ENCODE data around the gene ADAMTS17.

The ADAMTS17 gene

GRCh38 chr15:99961011-99961441 lies 380.7 kb downstream of the ADAMTS17 start:
- Histone ChIP-seq H3K36me3 (ENCODE audit: control insufficient read depth, insufficient read depth, low read length) (no peaks in the 10 kb centered on the region), H3K27ac (ENCODE audit: low read depth, low read length) (no peak overlapping the region), H3K4me1 (ENCODE audit: control insufficient read depth, insufficient read depth, low read length) (no peaks in the 10 kb centered on the region), H3K9ac (ENCODE audit: low read length) (no peak overlapping the region), H3K27me3 (ENCODE audit: control insufficient read depth, insufficient read depth, low read length) (no peaks in the 10 kb centered on the region), H3K4me3 (ENCODE audit: low read depth, low read length) (no peak overlapping the region), H3K9me3 (ENCODE audit: control insufficient read depth, insufficient read depth, low read depth, low read length) (peaks cover 2% of the 10 kb centered on the region; the same call in 1 of the 2 replicates)

- Histone ChIP-seq H3K4me1 (ENCODE audit: control insufficient read depth, insufficient read depth, low read length) (peaks cover 3% of the 10 kb centered on the region; the same call in 1 of the 2 replicates), H3K9ac (ENCODE audit: low read length) (no peak overlapping the region), H3K9me3 (ENCODE audit: control insufficient read depth, insufficient read depth, low read depth, low read length) (peaks cover 2% of the 10 kb centered on the region; the same call in 1 of the 2 replicates), H3K36me3 (ENCODE audit: control insufficient read depth, insufficient read depth, low read length) (no peaks in the 10 kb centered on the region), H3K27ac (ENCODE audit: low read depth, low read length) (no peak overlapping the region), H3K4me3 (ENCODE audit: low read depth, low read length) (no peak overlapping the region), H3K27me3 (ENCODE audit: control insufficient read depth, insufficient read depth, low read length) (no peaks in the 10 kb centered on the region)
Observed at GRCh38 chr15:99959326-99959725, 382.4 kb downstream of the ADAMTS17 start.

GRCh38 chr15:99958426-99959097 lies 383.2 kb downstream of the ADAMTS17 start:
- Histone ChIP-seq H3K9me3 (ENCODE audit: control insufficient read depth, insufficient read depth, low read depth, low read length) (no peaks in the 10 kb centered on the region), H3K27me3 (ENCODE audit: control insufficient read depth, insufficient read depth, low read length) (no peaks in the 10 kb centered on the region), H3K27ac (ENCODE audit: low read depth, low read length) (no peak overlapping the region), H3K9ac (ENCODE audit: low read length) (no peak overlapping the region), H3K36me3 (ENCODE audit: control insufficient read depth, insufficient read depth, low read length) (no peaks in the 10 kb centered on the region), H3K4me1 (ENCODE audit: control insufficient read depth, insufficient read depth, low read length) (peaks cover 7% of the 10 kb centered on the region; the same call in 1 of the 2 replicates), H3K4me3 (ENCODE audit: low read depth, low read length) (no peak overlapping the region)

- Histone ChIP-seq H3K9ac (ENCODE audit: low read length) (no peak overlapping the region), H3K27ac (ENCODE audit: low read depth, low read length) (no peak overlapping the region), H3K4me1 (ENCODE audit: control insufficient read depth, insufficient read depth, low read length) (peaks cover 7% of the 10 kb centered on the region; the same call in 1 of the 2 replicates), H3K9me3 (ENCODE audit: control insufficient read depth, insufficient read depth, low read depth, low read length) (no peaks in the 10 kb centered on the region), H3K36me3 (ENCODE audit: control insufficient read depth, insufficient read depth, low read length) (no peaks in the 10 kb centered on the region), H3K27me3 (ENCODE audit: control insufficient read depth, insufficient read depth, low read length) (no peaks in the 10 kb centered on the region), H3K4me3 (ENCODE audit: low read depth, low read length) (no peak overlapping the region)
Observed at GRCh38 chr15:99957642-99958013, 384.1 kb downstream of the ADAMTS17 start.

- Histone ChIP-seq H3K36me3 (ENCODE audit: control insufficient read depth, insufficient read depth, low read length) (no peaks in the 10 kb centered on the region), H3K4me3 (ENCODE audit: low read depth, low read length) (no peak overlapping the region), H3K27me3 (ENCODE audit: control insufficient read depth, insufficient read depth, low read length) (no peaks in the 10 kb centered on the region), H3K9me3 (ENCODE audit: control insufficient read depth, insufficient read depth, low read depth, low read length) (no peaks in the 10 kb centered on the region), H3K4me1 (ENCODE audit: control insufficient read depth, insufficient read depth, low read length) (peaks cover 7% of the 10 kb centered on the region; the same call in 1 of the 2 replicates), H3K9ac (ENCODE audit: low read length) (no peak overlapping the region), H3K27ac (ENCODE audit: low read depth, low read length) (no peak overlapping the region)
Observed at GRCh38 chr15:99956820-99957641, 384.7 kb downstream of the ADAMTS17 start.

- no peak overlapping the region for H3K4me3 ChIP-seq (ENCODE audit: low read depth, low read length)
- H3K9me3 ChIP-seq (ENCODE audit: control insufficient read depth, insufficient read depth, low read depth, low read length), result no peaks in the 10 kb centered on the region
- no peak overlapping the region for H3K27ac ChIP-seq (ENCODE audit: low read depth, low read length)
- H3K27me3 ChIP-seq (ENCODE audit: control insufficient read depth, insufficient read depth, low read length), result no peaks in the 10 kb centered on the region
- H3K36me3 ChIP-seq (ENCODE audit: control insufficient read depth, insufficient read depth, low read length), result no peaks in the 10 kb centered on the region
- H3K9ac ChIP-seq (ENCODE audit: low read length), result no peak overlapping the region
- H3K4me1 ChIP-seq (ENCODE audit: control insufficient read depth, insufficient read depth, low read length), result peaks cover 7% of the 10 kb centered on the region; the same call in 1 of the 2 replicates
Observed at GRCh38 chr15:99956022-99956775, 385.6 kb downstream of the ADAMTS17 start.

- H3K4me1 ChIP-seq (ENCODE audit: control insufficient read depth, insufficient read depth, low read length), result peaks cover 7% of the 10 kb centered on the region; the same call in 1 of the 2 replicates
- H3K27me3 ChIP-seq (ENCODE audit: control insufficient read depth, insufficient read depth, low read length), result no peaks in the 10 kb centered on the region
- H3K9ac ChIP-seq (ENCODE audit: low read length), result no peak overlapping the region
- no peak overlapping the region for H3K4me3 ChIP-seq (ENCODE audit: low read depth, low read length)
- H3K9me3 ChIP-seq (ENCODE audit: control insufficient read depth, insufficient read depth, low read depth, low read length), result no peaks in the 10 kb centered on the region
- no peak overlapping the region for H3K27ac ChIP-seq (ENCODE audit: low read depth, low read length)
- no peaks in the 10 kb centered on the region for H3K36me3 ChIP-seq (ENCODE audit: control insufficient read depth, insufficient read depth, low read length)
Observed at GRCh38 chr15:99955532-99955931, 386.2 kb downstream of the ADAMTS17 start.

GRCh38 chr15:99955181-99955525 lies 386.6 kb downstream of the ADAMTS17 start:
- no peaks in the 10 kb centered on the region for H3K36me3 ChIP-seq (ENCODE audit: control insufficient read depth, insufficient read depth, low read length)
- no peak overlapping the region for H3K9ac ChIP-seq (ENCODE audit: low read length)
- H3K4me1 ChIP-seq (ENCODE audit: control insufficient read depth, insufficient read depth, low read length), result peaks cover 7% of the 10 kb centered on the region; the same call in 1 of the 2 replicates
- no peaks in the 10 kb centered on the region for H3K27me3 ChIP-seq (ENCODE audit: control insufficient read depth, insufficient read depth, low read length)
- no peak overlapping the region for H3K27ac ChIP-seq (ENCODE audit: low read depth, low read length)
- no peaks in the 10 kb centered on the region for H3K9me3 ChIP-seq (ENCODE audit: control insufficient read depth, insufficient read depth, low read depth, low read length)
- no peak overlapping the region for H3K4me3 ChIP-seq (ENCODE audit: low read depth, low read length)

GRCh38 chr15:99954361-99955180 lies 387.2 kb downstream of the ADAMTS17 start:
- H3K9ac ChIP-seq (ENCODE audit: low read length), result no peak overlapping the region
- no peak overlapping the region for H3K27ac ChIP-seq (ENCODE audit: low read depth, low read length)
- H3K4me3 ChIP-seq (ENCODE audit: low read depth, low read length), result no peak overlapping the region
- peaks cover 7% of the 10 kb centered on the region; the same call in 1 of the 2 replicates for H3K4me1 ChIP-seq (ENCODE audit: control insufficient read depth, insufficient read depth, low read length)
- H3K27me3 ChIP-seq (ENCODE audit: control insufficient read depth, insufficient read depth, low read length), result no peaks in the 10 kb centered on the region
- H3K36me3 ChIP-seq (ENCODE audit: control insufficient read depth, insufficient read depth, low read length), result no peaks in the 10 kb centered on the region
- H3K9me3 ChIP-seq (ENCODE audit: control insufficient read depth, insufficient read depth, low read depth, low read length), result no peaks in the 10 kb centered on the region

- Histone ChIP-seq H3K36me3 (ENCODE audit: control insufficient read depth, insufficient read depth, low read length) (no peaks in the 10 kb centered on the region), H3K4me3 (ENCODE audit: low read depth, low read length) (no peak overlapping the region), H3K9ac (ENCODE audit: low read length) (no peak overlapping the region), H3K9me3 (ENCODE audit: control insufficient read depth, insufficient read depth, low read depth, low read length) (no peaks in the 10 kb centered on the region), H3K27me3 (ENCODE audit: control insufficient read depth, insufficient read depth, low read length) (no peaks in the 10 kb centered on the region), H3K4me1 (ENCODE audit: control insufficient read depth, insufficient read depth, low read length) (peaks cover 7% of the 10 kb centered on the region; the same call in 1 of the 2 replicates), H3K27ac (ENCODE audit: low read depth, low read length) (no peak overlapping the region)
Observed at GRCh38 chr15:99953886-99954285, 387.9 kb downstream of the ADAMTS17 start.

Data from HUES6 (cell line).